ENCODE results near the gene TPRKB.

DNA sequence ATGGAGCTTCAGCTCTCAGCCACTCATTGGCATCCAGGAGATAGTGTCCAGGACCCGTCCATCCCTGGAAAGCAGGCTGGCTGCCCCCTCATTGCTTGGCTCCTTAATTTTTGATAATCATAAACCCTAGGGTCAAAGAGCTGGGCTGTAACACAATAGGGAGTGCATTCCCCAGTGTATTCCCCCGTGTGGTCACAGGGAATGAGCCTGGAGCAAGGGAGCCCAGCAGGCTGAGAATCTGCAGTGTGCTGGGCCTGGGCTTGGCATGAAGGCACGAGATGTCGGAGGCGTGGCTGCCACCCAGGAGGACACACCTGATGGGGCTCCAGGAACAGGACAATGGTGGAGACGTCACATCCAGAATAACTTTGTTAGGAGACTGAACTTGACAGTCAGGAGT is 18.7 kb downstream of the TPRKB start:
- TF ChIP-seq, protein P1, sequence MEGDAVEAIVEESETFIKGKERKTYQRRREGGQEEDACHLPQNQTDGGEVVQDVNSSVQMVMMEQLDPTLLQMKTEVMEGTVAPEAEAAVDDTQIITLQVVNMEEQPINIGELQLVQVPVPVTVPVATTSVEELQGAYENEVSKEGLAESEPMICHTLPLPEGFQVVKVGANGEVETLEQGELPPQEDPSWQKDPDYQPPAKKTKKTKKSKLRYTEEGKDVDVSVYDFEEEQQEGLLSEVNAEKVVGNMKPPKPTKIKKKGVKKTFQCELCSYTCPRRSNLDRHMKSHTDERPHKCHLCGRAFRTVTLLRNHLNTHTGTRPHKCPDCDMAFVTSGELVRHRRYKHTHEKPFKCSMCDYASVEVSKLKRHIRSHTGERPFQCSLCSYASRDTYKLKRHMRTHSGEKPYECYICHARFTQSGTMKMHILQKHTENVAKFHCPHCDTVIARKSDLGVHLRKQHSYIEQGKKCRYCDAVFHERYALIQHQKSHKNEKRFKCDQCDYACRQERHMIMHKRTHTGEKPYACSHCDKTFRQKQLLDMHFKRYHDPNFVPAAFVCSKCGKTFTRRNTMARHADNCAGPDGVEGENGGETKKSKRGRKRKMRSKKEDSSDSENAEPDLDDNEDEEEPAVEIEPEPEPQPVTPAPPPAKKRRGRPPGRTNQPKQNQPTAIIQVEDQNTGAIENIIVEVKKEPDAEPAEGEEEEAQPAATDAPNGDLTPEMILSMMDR (optimal IDR thresholded peaks at IDR 0.05 in 1 of 3, IDR thresholded peaks at IDR 0.05 in 1 of 3, conservative IDR thresholded peaks at IDR 0.05 in 1 of 3; ENCODE audit: extremely low read depth in 1 of 3, insufficient read depth in 2 of 3, low read length in 3 of 3), result no peak
- TF ChIP-seq EZH2 (IDR thresholded peaks at IDR 0.05; ENCODE audit: low read length), result no peak
